Activated CD4-positive, CD25-positive, alpha-beta regulatory T cell treated with anti-CD3 and anti-CD28 coated beads, Interleukin-2, amount 50 U/mL, for 16 hours (primary cell): ENCODE data around the gene FUT7.
"Not testable (repeated sequence)": the region's sequence is repeated elsewhere in the genome, so short reads cannot be mapped to it uniquely, and the experiment has no call there.

Source experiments
- DNase-seq: peaks from one replicate; pipeline ENCODE4 v3.0.0-alpha.2; 2020; ENCODE audit warnings: low read depth, low spot score

Gene FUT7

DNA sequence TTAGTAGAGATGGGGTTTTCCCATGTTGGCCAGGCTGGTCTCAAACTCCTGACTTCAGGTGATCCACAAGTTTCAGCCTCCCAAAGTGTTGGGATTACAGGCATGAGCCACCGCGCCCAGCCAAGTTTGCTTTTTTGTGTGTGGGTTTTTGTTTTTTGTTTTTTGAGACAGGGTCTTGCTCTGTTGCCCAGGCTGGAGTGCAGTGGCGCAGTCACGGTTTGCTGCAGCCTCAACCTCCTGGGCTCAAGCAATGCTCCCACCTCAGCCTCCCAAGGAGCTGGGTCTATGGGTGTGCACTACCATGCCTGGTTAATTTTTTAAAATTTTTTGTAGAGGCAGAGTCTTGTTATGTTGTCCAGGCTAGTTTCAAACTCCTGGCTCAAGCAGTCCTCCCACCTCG, 1.6 kb upstream of the FUT7 start:
- not testable (repeated sequence) for DNase-seq

DNA sequence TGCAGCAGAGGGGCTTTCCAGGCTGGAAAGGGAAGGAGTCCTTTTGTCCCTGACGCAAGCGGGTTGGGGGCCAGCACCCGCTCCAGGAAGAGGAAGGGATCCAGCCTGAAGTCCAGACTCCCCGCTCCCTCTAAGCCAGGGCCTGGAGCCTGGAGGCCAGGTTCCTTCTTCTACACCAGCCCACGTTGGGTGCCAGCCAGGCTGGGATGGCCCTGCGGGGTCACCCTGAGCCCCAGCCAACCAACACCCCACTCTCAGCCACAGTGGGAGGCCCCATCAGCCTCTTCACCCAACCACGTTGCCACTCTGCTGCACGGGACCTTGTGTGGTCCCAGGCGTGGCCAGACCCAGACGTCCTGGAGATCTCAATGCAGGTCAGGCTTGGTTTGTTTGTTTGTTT, 970 bp upstream of the FUT7 start:
- no peak for DNase-seq

DNA sequence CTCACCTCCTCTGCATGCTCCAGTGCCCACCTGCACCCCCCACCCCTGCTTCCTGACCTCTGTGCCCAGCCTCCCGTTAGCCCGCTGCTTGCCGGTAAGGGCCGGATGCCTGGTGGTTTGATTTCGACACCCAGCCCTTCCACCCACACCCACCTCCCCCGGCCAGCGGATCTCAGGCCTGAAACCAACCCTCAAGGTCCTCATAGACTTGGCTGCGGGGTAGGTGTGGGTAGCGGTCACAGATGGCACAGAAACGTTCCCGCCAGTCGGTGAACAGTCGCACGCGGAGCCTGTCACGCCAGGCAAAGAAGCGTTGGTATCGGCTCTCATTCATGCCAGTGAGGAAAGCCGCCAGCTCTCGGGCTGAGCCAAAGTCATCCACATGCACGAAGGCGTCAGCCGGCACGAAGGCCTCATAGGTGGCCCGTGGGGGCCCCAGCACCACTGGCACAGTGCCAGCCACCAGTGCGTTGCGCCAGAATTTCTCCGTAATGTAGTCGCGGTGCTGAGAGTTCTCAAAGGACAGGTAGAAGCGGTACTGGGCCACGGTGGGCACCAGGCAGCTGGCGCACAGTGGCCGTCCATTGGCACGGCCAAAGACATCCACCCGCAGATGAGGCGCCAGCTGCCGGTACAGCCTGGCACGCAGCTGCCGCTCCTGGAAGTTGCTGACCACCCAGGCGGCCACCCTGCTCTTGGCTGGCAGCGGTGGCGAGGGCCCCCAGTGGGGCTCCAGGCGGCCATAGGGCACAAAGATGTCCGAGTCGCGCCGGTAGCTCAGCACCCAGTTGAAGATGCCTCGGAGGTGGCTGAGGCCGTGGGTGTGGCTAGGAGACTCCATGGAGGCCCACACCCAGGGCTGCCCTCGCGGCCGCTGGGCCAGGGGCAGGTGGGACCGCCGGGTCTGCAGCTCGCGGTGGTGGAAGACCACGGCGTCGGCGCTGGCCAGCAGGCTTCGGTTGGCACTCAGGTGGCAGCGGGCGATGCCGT, 1.1 kb downstream of the FUT7 start:
- no peak for DNase-seq

DNA sequence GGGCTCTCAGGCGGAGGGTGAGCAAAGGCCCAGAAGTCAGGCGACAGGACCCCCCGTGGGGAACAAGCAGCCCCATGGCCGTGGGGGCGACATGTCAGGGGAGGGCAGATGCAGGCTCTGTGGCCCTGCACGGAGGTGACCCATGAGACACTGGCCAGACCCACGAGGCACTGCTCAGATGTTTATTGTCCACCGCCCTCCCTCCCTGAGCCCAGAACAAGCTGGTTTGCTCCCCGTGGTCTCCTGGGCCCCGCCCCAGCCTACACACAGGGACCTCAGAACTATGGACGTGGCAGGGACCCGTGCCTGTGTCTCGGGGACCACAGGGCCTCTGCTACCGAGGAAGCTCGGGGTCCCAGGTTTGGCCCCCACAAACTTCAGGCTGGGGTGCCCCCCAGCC, 1.9 kb downstream of the FUT7 start:
- no peak for DNase-seq

DNA sequence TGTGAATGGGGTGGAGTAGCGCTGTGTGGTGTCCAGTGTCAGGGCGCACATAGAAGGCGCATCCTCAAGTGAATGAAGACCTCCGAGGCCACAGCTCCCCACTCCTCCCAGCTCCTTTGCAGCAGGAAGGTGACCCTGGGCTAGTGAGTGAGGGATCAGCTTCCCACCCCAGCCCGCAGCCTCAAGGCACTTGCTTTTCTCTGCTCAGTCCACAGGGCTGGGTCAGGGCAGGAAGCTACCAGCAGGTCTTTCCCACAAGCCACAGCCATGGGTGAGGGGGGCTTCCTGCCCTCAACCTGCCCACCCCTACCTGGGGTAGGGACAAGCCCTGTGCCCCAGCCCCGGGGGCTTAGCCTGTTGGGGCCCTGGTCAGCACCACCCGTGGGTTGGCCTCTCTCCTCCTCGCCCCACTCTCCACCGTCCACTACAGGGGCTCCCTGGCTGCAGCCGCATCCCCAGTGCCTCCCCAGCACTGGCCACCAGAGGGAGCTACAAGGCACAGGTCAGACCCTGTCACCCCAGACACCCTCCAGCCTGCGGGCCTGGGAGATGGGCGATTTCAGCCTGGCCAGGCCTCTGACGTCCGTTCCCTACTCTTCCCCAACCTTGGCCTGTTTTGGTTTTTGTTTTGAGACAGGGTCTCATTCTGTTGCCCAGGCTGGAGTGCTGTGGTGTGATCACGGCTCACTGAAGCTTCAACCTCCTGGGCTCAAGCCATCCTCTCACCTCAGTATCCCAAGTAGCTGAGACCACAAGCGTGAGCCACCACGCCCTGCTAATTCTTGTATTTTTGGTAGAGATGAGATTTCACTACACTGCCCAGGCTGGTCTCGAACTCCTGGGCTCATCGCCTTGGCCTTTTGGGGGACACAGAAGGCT, 2.6 kb downstream of the FUT7 start:
- peak; percentile 54 for DNase-seq

DNA sequence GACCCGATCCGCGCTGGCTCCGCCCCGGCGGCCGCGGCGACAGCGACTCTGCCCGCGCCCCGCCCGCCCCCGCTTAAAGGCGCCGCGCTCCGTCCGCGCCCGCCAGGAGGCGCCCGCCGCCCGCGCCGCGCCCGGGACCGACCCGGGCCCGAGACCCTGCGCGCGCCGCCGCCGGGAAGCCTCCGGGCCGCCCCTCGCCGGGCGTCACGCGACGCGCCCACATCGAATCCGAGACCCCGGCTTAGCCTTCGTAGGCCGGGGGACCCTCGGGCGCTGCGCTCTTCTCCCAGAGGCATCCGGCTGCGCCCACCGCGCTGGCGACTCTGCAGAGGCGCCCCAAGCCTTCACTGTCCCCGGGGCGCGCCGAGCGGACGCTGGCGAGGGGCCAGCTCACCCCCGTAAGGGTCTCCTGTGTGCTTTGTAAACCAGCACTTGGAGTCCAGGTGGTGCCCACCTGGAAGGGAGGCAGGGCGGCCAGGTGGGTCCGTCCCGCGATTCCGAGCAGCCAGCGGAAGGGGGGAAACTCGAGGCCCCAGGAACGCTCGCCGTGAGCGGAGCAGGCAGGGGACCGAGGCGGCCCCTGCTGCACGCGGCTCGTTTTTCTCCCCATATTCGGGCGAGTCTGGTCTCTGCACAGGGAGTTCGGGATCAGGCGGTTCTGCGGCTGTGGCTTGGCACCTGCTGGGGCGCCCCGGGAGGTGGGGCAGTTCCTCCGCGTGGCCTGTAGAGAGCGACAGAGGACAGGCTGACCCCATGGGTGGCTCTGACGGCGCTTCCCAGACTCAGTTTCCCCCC, 3.4 kb downstream of the FUT7 start:
- DNase-seq: no peak

DNA sequence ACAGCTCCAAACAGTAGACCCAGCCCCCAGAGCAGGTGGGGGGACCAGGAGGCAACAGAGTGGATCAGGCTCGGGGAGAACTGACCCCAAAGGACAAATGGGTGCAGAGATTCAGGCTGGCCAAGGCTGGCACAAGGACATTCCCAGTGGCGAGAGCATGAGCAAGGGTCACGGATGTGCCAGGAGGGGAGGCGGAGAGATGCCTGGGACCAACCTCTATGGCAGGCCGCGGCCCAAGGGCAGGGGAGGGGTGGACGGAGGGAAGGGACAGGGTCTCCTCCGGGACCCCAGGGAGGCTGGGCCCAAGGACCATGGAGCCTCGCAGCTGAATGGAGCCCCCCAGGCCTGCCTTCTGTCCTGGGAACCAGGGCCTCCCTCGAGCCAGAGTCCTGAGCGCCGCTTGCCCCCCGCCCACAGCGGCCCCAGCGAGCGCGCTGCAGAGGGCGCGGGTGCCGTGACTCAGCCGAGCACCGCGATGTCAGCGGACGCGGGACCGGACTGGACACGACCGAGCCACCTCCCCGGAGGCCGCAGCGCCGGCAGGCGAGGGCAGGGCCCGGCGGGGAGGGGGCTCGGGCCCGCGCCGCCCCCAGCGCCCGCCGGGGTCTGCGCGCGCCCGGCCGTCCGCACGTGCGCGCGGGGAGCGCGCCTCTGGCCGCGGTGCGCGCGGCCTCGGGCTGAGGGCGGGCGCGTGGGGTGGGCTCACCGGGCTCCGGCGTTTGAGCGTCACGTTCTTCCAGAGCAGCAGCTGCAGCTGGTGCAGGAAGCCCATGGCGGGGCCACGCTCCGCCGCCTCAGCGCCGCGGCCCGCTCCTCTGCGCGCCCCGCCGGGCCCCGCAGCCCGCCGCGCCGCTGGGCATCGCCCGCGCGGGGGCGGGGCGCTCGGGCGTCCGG, 4.3 kb downstream of the FUT7 start, which contains the start of gene ABCA2:
Gene ABCA2, minus strand, starts transcription at position 869 of the 894 bp plus-strand sequence. Its CDS starts 97 bp downstream, at position 772.
- no peak for DNase-seq

DNA sequence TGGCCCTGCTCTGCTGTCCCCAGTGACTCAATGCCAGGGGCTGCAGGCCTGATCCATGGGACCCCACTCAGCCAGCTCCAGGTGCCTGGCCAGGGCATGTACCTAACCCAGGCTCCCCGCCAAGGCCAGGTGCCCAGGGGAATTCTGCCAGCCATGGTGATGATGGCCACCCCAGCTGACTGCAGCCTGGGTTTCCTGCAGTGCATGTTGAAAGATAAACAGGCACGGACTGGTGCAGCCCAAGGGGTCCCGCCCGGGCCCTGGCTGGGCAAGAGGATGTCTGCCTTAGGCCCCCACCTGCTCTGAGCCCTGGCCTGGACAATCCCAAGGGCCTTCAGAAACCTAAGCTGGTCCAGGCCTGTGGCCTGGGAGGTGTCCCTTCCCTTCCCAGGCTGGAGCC, 5.1 kb downstream of the FUT7 start:
- DNase-seq: no peak

DNA sequence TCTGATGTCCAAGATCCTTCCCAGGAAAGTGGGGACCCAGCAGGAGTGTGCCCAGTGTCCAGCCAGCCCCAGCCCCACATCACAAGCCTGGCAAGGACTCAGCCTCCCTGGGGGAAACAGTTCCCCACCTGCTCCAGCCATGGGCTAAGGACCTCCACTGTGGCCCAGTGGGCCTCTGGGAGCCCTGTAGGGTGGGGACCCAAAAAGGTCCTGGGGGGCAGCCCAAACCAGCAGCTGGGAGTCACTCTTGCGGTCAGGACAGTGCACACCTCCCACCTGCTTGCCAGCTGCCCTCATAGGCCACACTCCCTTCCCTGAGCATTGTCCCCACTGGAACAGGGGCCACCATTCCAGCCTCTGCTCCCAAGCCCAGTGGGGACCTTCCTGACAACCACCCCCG, 5.5 kb downstream of the FUT7 start:
- DNase-seq: no peak

DNA sequence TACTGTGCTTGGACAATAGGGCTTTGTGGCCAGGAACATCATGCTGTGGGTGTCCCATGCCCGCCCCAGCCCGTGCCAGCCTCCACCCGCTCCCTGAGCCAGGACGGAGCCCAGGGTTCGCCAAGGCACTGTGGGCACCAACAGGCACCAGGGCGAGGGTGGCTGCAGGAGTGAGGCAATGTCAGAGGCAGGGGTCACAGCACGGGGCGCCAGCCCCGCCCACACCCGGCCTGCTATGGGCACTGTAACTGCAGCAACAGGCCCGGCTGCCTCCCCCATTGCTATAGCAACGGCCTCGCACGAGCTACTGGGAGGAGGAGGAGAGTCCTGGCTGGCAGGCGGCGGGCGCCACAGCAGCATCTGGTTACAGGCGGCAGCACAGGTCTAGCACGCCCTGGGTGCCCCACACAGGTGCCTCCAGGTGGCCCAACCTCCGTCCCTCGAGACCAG, 6.3 kb downstream of the FUT7 start:
- no peak for DNase-seq

DNA sequence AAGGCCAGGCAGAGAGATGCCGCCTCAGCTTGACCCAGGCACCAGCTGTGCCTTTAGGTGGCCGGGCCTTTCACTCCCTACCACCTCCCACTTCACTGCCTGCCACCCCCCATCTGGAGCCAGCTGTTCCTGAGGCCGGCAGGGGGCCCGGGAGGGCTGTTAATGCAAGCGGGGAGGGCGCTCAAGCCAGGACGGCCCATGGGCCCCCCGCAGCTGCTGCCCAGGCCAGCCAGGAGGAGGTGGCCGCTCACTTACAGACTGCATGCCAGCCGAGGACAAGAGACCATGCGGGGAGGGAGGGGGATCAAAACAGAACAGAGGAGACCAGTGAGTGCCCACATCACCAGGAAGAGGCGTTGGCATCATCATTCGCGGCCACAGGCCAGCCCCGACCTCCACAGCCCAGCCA, 8.3 kb downstream of the FUT7 start:
- no peak for DNase-seq

DNA sequence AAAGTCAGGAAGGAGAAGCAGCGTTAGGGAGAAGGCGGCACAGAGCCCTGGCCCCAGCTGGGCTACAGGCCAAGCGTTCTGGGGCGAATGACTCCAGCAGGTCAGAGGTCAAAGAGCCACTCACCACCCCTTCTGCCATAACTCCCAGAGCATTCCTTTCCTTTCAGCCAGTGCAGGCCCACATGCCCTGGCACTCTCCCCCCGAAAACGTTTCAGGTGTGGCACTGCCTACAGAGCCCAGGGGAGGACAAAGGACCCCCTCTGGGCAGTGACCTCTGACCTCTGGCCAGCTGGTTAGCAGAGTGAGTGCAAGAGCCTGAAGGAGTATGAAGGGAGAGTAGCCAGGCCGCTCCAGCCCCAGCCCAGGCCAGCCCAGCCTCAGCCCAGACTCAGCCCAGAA, 8.7 kb downstream of the FUT7 start:
- DNase-seq: no peak

DNA sequence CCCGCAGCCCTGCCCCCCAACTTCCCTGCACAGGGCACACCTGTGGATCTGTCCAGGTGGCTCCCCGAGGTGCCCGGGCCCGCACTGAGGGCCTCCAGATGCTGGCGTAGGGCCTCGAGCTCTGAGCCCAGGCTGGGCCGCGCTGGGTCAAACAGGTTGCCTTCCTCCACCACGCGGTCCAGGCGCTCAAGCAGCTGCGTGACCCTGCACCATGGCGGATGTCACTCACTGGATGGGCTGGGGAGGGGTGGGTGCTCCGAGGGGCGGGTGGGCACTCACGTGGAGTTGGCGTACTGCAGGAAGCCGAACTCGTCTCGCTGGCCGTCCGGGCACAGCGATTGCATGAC, 9.3 kb downstream of the FUT7 start:
- no peak for DNase-seq

DNA sequence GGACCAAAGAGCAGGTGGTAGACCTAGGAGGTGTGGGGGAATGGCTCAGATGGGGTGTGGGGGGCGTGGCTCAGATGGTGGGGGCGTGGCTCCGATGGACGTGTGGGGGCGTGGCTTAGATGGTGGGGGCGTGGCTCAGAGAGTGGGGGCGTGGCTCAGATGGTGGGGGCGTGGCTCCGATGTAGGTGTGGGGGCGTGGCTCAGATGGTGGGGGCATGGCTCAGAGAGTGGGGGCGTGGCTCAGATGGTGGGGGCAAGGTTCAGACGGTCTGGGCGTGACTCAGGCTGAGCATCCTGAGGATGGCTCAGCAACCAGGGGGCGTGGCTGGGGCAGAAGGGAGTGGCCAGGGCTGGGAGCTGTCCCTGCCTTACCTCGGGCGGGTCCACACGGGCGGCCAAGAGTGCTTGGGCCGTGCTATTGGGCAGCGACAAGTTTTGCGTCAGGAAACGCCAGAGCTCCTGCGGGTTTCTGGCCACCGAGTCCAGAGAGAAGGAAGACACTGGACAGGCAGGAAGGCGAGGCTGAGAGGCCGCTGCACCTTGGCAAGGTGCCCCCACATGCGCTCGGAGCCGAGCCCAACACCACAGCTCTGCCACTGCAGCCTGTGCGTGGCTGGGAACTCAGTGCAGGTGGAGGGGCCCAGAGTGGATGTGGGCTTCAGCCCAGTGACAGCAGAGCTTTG, 9.8 kb downstream of the FUT7 start:
- no peak for DNase-seq

DNA sequence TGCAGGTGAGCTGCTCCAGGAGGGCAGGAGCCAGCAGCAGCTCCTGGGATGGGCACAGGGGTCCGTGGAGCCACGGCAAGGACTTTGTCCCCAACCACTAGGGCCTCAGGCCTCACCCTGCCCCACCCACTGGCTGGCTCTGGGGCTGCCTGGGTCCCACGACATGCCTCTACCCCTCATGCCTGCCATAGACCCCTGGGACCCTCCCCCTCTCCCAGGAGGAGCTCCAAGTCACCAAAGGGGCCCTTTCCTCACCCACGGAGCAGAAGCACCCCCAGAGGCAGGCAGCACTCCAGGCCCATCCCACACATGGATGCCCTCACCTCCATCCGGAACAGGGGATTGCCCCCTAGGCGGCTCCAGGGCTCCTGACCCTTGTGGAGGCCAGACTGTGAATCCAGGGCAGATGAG, 10.3 kb downstream of the FUT7 start:
- DNase-seq: no peak

DNA sequence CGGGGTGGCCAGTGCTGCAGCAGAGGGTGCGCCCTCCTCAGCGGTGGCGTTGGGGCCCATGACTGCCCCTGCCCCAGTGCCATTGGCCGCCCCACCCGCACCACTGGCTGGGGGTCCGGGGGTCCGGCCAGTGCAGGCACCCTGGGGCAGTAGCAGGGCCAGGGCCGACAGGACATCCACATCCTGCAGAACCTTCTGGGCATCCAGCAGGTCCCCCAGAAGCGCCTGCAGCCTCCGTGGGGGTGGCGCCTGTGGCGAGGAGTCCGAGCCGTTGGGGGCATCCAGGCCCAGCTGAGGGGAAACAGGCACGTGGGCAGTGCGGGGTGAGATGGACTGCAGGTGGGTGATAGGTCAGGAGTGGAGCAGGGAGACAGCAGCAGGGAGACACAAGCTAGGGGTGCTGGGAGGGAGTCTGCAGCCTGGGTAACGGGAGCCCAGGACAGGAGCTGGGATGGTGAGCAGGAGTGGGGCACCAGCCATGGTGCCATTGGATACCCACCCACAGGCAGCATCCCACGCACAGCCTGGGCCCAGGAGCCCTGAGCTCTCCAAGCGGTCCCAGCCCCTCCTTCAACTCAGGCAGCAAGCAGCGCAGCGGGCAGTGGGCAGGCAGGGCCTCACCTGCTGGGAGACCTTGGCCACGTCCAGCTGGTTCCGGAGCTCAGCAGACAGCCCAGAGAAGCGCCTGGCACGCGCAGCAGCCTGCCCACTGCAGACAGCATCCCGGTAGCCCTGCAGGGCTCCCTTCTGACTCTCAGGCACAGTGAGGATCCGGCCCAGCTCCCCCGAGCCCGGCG, 10.9 kb downstream of the FUT7 start:
- DNase-seq: no peak

DNA sequence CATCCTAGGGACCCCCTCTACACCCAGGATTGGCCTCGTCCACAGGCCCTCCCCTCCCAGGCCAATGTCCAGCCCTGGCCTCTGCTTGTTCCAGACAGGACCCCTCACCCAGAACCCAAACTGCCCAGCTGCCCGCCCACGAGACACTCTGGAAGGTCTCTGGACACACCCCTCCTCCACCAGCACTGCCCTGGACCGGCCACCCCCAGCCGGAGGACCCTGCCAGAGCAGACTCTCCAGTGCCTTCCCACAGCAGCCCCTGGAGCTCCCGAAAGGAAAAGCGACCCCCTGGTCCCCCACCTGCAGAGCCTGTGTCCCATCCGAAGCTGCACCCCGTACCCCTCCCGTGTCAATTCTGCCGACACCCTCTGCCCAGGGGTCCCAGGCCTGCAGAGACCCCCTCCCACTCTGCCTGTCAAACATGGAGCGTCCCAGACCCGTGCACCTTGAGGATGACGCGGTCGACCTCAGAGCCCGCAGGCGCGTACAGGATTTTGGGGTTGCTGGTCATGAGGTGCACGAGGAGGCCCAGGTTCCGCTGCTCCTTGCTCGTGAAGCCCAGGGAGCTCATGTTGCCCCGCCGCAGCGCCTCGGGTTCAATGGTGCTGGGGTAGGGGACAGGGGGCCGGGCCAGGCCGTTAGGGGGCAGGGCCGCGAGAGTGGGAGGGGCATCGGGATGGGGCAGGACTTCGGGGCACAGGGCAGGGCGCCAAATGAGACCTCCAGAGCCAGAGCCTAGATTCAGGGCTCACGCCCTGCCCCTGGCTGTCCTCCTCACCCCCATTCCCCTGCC, 11.8 kb downstream of the FUT7 start:
- DNase-seq: no peak
